SK-N-SH (cell line): ENCODE results near the gene PAWR. TPM values are rescaled to one million over a fixed set of nuclear protein-coding genes. Genes with fewer than 3 reads are reported as not detected.
"Not testable (repeated sequence)": the region's sequence is repeated elsewhere in the genome, so short reads cannot be mapped to it uniquely, and the experiment has no call there.

Experiments used
- CTCF ChIA-PET: fragments of 300-600, 350-600 bp; formaldehyde crosslinking; extraction: SDS; loops from one replicate; lab custom pipeline; 2021; lab: Yijun Ruan, JAX
- POLR2A ChIA-PET: fragments of 350-600 bp; sonication (Branson Sonifier 250); formaldehyde crosslinking; extraction: SDS; loops from one replicate; lab custom pipeline; 2020; ENCODE audit warnings: antibody characterized with exemption, inconsistent platforms; lab: Yijun Ruan, JAX
- DNase-seq: peaks from one replicate; pipeline ENCODE4 v3.0.0; 2012
- H2AFZ ChIP-seq: fragments of 200-600 bp; sonication (generic); 2 replicates; pipeline ENCODE4 v1.8.1; 2016; ENCODE audit warnings: antibody characterized with exemption, mild to moderate bottlenecking, low read depth
- H3F3A ChIP-seq: fragments of 200-600 bp; sonication (generic); replicated peaks from 2 replicates; pipeline ENCODE3; 2016; ENCODE audit warnings: antibody characterized with exemption, mild to moderate bottlenecking; ENCODE audit not compliant: insufficient read depth
- H3K27ac ChIP-seq, 2 experiments: fragments of 200-500 bp in 1 of 2; fragments of 200-600 bp in 1 of 2; sonication (Bioruptor generic) in 1 of 2; sonication (generic), shearing (Covaris generic) in 1 of 2; 2 replicates each; pipeline versions ENCODE4 v1.5.1 to v1.6.1; 2014 to 2016; ENCODE audit warnings: low read depth in 2 of 2, inconsistent platforms in 1 of 2, low read length in 1 of 2, mild to moderate bottlenecking in 1 of 2, mixed read lengths in 1 of 2
- H3K27me3 ChIP-seq: fragments of 200-600 bp; sonication (generic), shearing (Covaris generic); 2 replicates; pipeline ENCODE4 v1.6.1; 2016; ENCODE audit warnings: mixed run types; ENCODE audit not compliant: insufficient read depth
- H3K36me3 ChIP-seq, 2 experiments: fragments of 200-500 bp in 1 of 2; fragments of 200-600 bp in 1 of 2; sonication (Bioruptor generic) in 1 of 2; sonication (generic) in 1 of 2; replicated peaks in 1 of 2; 2 replicates each; pipeline versions ENCODE3 to v1.5.1; 2014 to 2016; ENCODE audit warnings: low read length in 1 of 2, mild to moderate bottlenecking in 1 of 2; ENCODE audit not compliant: insufficient read depth in 2 of 2, control insufficient read depth in 1 of 2
- H3K4me1 ChIP-seq, 2 experiments: fragments of 200-500 bp in 1 of 2; fragments of 200-600 bp in 1 of 2; sonication (Bioruptor generic) in 1 of 2; sonication (generic), shearing (Covaris generic) in 1 of 2; 2 replicates each; pipeline versions ENCODE4 v1.5.1 to v1.6.1; 2014 to 2016; ENCODE audit warnings: low read depth in 1 of 2, low read length in 1 of 2, mixed run types in 1 of 2; ENCODE audit not compliant: insufficient read depth in 2 of 2, control insufficient read depth in 1 of 2
- H3K4me2 ChIP-seq: fragments of 200-600 bp; sonication (generic), shearing (Covaris generic); 2 replicates; pipeline ENCODE4 v1.6.1; 2017; ENCODE audit warnings: mixed run types
- H3K4me3 ChIP-seq, 2 experiments: fragments of 200-500 bp in 1 of 2; fragments of 200-600 bp in 1 of 2; sonication (Bioruptor generic) in 1 of 2; sonication (generic), shearing (Covaris generic) in 1 of 2; 2 replicates each; pipeline versions ENCODE4 v1.5.1 to v1.8.1; 2014 to 2016; ENCODE audit warnings: low read depth in 2 of 2, inconsistent platforms in 1 of 2, low read length in 1 of 2, mild to moderate bottlenecking in 1 of 2, mixed read lengths in 1 of 2, moderate library complexity in 1 of 2
- H3K79me2 ChIP-seq: fragments of 200-600 bp; sonication (generic); 2 replicates; pipeline ENCODE4 v1.8.1; 2017; ENCODE audit warnings: mild to moderate bottlenecking; ENCODE audit not compliant: insufficient read depth
- H3K9ac ChIP-seq: fragments of 200-600 bp; sonication (generic); 2 replicates; pipeline ENCODE4 v1.6.1; 2017; ENCODE audit warnings: mixed run types
- H3K9me2 ChIP-seq: fragments of 200-600 bp; sonication (generic); 2 replicates; pipeline ENCODE4 v1.6.1; 2017; ENCODE audit warnings: mixed run types
- H3K9me3 ChIP-seq: fragments of 200-600 bp; sonication (generic); 2 replicates; pipeline ENCODE4 v1.6.1; 2017; ENCODE audit warnings: mixed run types, mild to moderate bottlenecking, moderate library complexity
- H4K20me1 ChIP-seq: fragments of 200-600 bp; sonication (generic); 2 replicates; pipeline ENCODE4 v1.6.1; 2017; ENCODE audit warnings: mild to moderate bottlenecking, mixed run types; ENCODE audit not compliant: insufficient read depth
- CHD2 ChIP-seq: fragments of 150-350 bp; IDR thresholded peaks from 2 replicates; pipeline ENCODE4 v1.6.1; 2018; ENCODE audit warnings: low read length; ENCODE audit not compliant: partially characterized antibody
- ELF1 ChIP-seq: IDR thresholded peaks from 2 replicates; pipeline ENCODE4 v1.4.0; 2012
- FOSL2 ChIP-seq: IDR thresholded peaks from 2 replicates; pipeline ENCODE4 v1.4.0; 2012; ENCODE audit warnings: low read depth, mild to moderate bottlenecking, moderate library complexity, borderline replicate concordance
- FOXJ3 ChIP-seq: sonication (generic); formaldehyde crosslinking; IDR thresholded peaks from 2 replicates; pipeline ENCODE4 v1.5.1; 2020; ENCODE audit warnings: mild to moderate bottlenecking, missing genetic modification reagents
- GABPA ChIP-seq: IDR thresholded peaks from 2 replicates; pipeline ENCODE4 v1.4.0; 2012; ENCODE audit warnings: low read depth, mild to moderate bottlenecking
- JUND ChIP-seq: IDR thresholded peaks from 2 replicates; pipeline ENCODE4 v1.4.0; 2012
- MXI1 ChIP-seq: IDR thresholded peaks from 2 replicates; pipeline ENCODE4 v1.6.1; 2012; ENCODE audit warnings: mild to moderate bottlenecking, low read depth, low read length, improper control_type of control experiment
- RCOR1 ChIP-seq: fragments of 150-350 bp; IDR thresholded peaks from 2 replicates; pipeline ENCODE4 v1.6.1; 2017; ENCODE audit warnings: antibody characterized with exemption, low read length
- SIN3A ChIP-seq: IDR thresholded peaks from 2 replicates; pipeline ENCODE4 v1.6.1; 2012; ENCODE audit warnings: low read depth, mild to moderate bottlenecking, low read length, moderate library complexity, borderline replicate concordance
- TCF12 ChIP-seq: IDR thresholded peaks from 2 replicates; pipeline ENCODE4 v1.4.0; 2012
- WGBS: methylation state at CpG from one replicate; pipeline ENCODE4 v1.1.6; 2017; ENCODE audit warnings: low lambda C conversion rate; 5-methylcytosine and 5-hydroxymethylcytosine counted together
- polyA plus RNA-seq, 3 experiments: library from polyadenylated mRNA; depleted of rRNA; stranded (reverse); fragments of >200 nt; gene quantifications; 2 replicates each; pipeline ENCODE4 v1.2.3, GENCODE V29; 2012
- TF ChIP-seq, protein P1 (sequence below): IDR thresholded peaks from 2 replicates; pipeline ENCODE4; 2012
- TF ChIP-seq, protein P2 (sequence below): fragments of 200-600 bp; sonication (generic); IDR thresholded peaks from 2 replicates; pipeline ENCODE4 v1.6.1; 2017; ENCODE audit warnings: antibody characterized with exemption, mild to moderate bottlenecking, moderate library complexity
- TF ChIP-seq, protein P3 (sequence below): fragments of 150-350 bp; IDR thresholded peaks from 2 replicates; pipeline ENCODE4 v1.6.1; 2016; ENCODE audit warnings: mild to moderate bottlenecking, low read depth, low read length
- TF ChIP-seq, protein P4 (sequence below): IDR thresholded peaks from 2 replicates; pipeline ENCODE4 v1.4.0; 2012; ENCODE audit warnings: low read depth

Gene PAWR
- polyA plus RNA-seq, 1 of the 3 experiments (the other 2 are of a cell fraction) = 1.8 TPM

DNA sequence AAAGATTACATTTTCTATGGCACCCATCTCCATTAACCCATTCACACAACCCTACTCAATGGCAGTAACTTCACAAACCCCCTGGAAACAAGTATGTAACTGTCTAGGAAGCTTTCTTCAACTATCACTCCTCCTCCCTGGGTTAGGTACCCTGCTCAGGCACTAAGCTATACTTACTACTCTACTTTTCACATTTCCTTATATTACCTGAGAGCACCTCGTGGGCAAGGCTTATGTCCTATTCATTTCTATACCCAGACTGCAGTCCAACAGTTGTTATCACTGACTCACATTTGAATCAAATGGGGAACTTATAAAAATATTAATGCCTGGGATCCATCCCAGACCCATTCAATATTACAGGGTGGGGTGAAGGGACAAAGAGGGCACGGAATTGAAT is 4.6 kb downstream of the PAWR start:
- no peak for TF ChIP-seq FOSL2
- peaks cover 44% of the 10 kb centered on the region for H3K79me2 ChIP-seq
- WGBS = 9% methylated on average over 2 of the region's 2 CpGs
- peaks cover 0 to 4% of the 10 kb centered on the region in 2 experiments; a peak in 1 of 4 replicates for H3K4me1 ChIP-seq
- H3K4me2 ChIP-seq = no peak overlapping the region
- H2AFZ ChIP-seq = no peak overlapping the region
- peaks cover 5% of the 10 kb centered on the region for H3F3A ChIP-seq
- POLR2A ChIA-PET = no interaction called here
- H3K36me3 ChIP-seq = no peaks in the 10 kb centered on the region
- H4K20me1 ChIP-seq = no peaks in the 10 kb centered on the region
- CTCF ChIA-PET = no interaction called here
- H3K9me2 ChIP-seq = no peaks in the 10 kb centered on the region
- no peak overlapping the region for H3K27ac ChIP-seq
- no peaks in the 10 kb centered on the region for H3K9me3 ChIP-seq
- DNase-seq = no peak
- H3K9ac ChIP-seq = no peak overlapping the region
- H3K4me3 ChIP-seq = no peak overlapping the region
- H3K27me3 ChIP-seq = no peaks in the 10 kb centered on the region

DNA sequence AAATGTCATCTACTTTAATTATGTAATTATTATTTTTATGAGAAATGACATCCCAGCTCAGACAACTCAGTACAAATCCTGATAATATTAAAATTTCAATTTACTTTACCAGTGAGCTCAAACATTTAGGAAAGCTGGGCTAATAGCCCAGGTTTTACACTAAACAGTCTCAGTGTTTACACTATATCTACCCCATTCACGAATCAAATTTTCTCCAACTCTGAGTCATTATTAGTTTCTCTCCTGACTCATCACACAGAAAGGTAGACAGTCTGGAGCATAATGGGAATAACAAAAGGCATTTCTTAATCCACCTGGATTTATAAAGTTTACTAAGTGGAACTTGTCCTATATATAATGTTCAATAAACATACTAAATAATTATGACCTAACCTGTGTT is 5.7 kb downstream of the PAWR start:
- H3K79me2 ChIP-seq = peaks cover 47% of the 10 kb centered on the region
- peak overlapping the region in 1 of 2 experiments; percentile 33; a peak in 2 of 4 replicates for H3K27ac ChIP-seq
- H3K9me2 ChIP-seq = no peaks in the 10 kb centered on the region
- no peak overlapping the region for H3K4me2 ChIP-seq
- WGBS = 0% methylated on average over 1 of the region's 1 CpG
- no peaks in the 10 kb centered on the region for H3K36me3 ChIP-seq
- TF ChIP-seq GABPA (no peak), JUND (no peak), TCF12 (no peak)
- TF ChIP-seq, protein P1, sequence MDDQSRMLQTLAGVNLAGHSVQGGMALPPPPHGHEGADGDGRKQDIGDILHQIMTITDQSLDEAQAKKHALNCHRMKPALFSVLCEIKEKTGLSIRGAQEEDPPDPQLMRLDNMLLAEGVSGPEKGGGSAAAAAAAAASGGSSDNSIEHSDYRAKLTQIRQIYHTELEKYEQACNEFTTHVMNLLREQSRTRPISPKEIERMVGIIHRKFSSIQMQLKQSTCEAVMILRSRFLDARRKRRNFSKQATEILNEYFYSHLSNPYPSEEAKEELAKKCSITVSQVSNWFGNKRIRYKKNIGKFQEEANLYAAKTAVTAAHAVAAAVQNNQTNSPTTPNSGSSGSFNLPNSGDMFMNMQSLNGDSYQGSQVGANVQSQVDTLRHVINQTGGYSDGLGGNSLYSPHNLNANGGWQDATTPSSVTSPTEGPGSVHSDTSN = no peak
- CTCF ChIA-PET = no interaction called here
- no peaks in the 10 kb centered on the region for H3K27me3 ChIP-seq
- H2AFZ ChIP-seq = no peak overlapping the region
- H3K4me3 ChIP-seq = no peak overlapping the region
- POLR2A ChIA-PET = no interaction called here
- H3K4me1 ChIP-seq = peaks cover 0 to 4% of the 10 kb centered on the region in 2 experiments; a peak in 1 of 4 replicates
- peaks cover 5% of the 10 kb centered on the region for H3F3A ChIP-seq
- DNase-seq = no peak
- H3K9ac ChIP-seq = no peak overlapping the region
- no peaks in the 10 kb centered on the region for H4K20me1 ChIP-seq
- H3K9me3 ChIP-seq = no peaks in the 10 kb centered on the region

DNA sequence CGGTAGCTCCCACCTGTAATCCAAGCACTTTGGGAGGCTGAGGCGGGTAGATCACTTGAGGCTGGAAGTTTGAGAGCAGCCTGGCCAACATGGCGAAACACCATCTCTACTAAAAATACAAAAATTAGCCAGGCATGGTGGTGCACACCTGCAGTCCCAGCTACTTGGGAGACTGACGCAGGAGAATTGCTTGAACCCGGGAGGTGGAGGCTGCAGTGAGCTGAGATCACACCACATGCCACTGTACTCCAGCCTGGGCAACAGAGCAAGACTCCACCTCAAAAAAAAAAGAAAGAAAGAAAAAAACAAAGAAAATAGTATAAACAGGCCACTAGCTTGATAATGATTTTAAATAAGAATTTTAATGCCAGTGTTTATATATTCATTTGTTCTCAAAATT is 6.4 kb downstream of the PAWR start:
- CTCF ChIA-PET = interaction anchor here (0.5 to 1.2 kb wide), 3 partner anchors 8 to 1368 kb away, joined by 3 to 4 read pairs (median 3); no protein-coding TSS in a partner anchor
- H3K9me2 ChIP-seq, H3K27ac ChIP-seq, H3F3A ChIP-seq, H3K4me1 ChIP-seq, H3K36me3 ChIP-seq, H3K9ac ChIP-seq, H3K27me3 ChIP-seq, H3K4me2 ChIP-seq, H4K20me1 ChIP-seq, H3K9me3 ChIP-seq, DNase-seq, H2AFZ ChIP-seq, H3K4me3 ChIP-seq, POLR2A ChIA-PET: not testable (repeated sequence)
- 38% methylated on average over 5 of the region's 5 CpGs for WGBS
- peaks cover 50% of the 10 kb centered on the region for H3K79me2 ChIP-seq

DNA sequence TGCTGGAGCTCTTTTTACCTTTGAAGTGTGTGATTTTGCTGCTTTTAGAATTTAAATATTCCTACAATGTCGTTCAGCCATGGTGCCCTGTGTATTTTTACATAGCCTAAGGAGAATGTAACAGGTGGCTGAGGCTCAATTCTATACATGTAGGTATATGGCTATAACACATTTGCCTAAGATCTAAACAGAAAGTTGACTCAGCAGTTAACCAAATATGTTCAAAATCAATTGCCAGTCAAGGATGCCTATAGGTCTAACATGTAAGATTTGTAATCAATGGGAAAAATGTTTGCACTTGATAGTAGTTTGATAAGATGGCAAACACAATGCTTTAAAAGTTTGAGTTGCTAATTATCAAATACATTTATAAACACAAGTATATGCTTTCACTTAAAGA is 8.2 kb downstream of the PAWR start:
- Histone ChIP-seq H3K4me3 (no peak overlapping the region), H3K4me1 (no peaks in the 10 kb centered on the region), H3K27ac (no peak overlapping the region), H3K9me2 (no peaks in the 10 kb centered on the region), H2AFZ (no peak overlapping the region), H3K9me3 (no peaks in the 10 kb centered on the region), H3F3A (peaks cover 5% of the 10 kb centered on the region), H3K36me3 (no peaks in the 10 kb centered on the region), H3K4me2 (no peak overlapping the region)
- TF ChIP-seq, protein P2, sequence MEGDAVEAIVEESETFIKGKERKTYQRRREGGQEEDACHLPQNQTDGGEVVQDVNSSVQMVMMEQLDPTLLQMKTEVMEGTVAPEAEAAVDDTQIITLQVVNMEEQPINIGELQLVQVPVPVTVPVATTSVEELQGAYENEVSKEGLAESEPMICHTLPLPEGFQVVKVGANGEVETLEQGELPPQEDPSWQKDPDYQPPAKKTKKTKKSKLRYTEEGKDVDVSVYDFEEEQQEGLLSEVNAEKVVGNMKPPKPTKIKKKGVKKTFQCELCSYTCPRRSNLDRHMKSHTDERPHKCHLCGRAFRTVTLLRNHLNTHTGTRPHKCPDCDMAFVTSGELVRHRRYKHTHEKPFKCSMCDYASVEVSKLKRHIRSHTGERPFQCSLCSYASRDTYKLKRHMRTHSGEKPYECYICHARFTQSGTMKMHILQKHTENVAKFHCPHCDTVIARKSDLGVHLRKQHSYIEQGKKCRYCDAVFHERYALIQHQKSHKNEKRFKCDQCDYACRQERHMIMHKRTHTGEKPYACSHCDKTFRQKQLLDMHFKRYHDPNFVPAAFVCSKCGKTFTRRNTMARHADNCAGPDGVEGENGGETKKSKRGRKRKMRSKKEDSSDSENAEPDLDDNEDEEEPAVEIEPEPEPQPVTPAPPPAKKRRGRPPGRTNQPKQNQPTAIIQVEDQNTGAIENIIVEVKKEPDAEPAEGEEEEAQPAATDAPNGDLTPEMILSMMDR = no peak
- TF ChIP-seq, protein P3, sequence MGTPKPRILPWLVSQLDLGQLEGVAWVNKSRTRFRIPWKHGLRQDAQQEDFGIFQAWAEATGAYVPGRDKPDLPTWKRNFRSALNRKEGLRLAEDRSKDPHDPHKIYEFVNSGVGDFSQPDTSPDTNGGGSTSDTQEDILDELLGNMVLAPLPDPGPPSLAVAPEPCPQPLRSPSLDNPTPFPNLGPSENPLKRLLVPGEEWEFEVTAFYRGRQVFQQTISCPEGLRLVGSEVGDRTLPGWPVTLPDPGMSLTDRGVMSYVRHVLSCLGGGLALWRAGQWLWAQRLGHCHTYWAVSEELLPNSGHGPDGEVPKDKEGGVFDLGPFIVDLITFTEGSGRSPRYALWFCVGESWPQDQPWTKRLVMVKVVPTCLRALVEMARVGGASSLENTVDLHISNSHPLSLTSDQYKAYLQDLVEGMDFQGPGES = no peak
- TF ChIP-seq SIN3A (no peak), RCOR1 (no peak), TCF12 (no peak), ELF1 (no peak), FOXJ3 (CRISPR knock-in tag) (no peak), MXI1 (no peak), CHD2 (no peak), JUND (no peak), FOSL2 (no peak)
- TF ChIP-seq, protein P4, sequence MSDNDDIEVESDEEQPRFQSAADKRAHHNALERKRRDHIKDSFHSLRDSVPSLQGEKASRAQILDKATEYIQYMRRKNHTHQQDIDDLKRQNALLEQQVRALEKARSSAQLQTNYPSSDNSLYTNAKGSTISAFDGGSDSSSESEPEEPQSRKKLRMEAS = no peak
- TF ChIP-seq, all 33 proteins: peak for 0
- WGBS = 12% methylated on average over 1 of the region's 1 CpG
- Histone ChIP-seq H3K27me3 (no peaks in the 10 kb centered on the region), H3K9ac (no peak overlapping the region), H4K20me1 (no peaks in the 10 kb centered on the region), H3K79me2 (peaks cover 47% of the 10 kb centered on the region)
- no peak for DNase-seq
- POLR2A ChIA-PET = no interaction called here
- CTCF ChIA-PET = no interaction called here
